ENCODE results near the gene LAMC1.
"Not testable (repeated sequence)": the region's sequence is repeated elsewhere in the genome, so short reads cannot be mapped to it uniquely, and the experiment has no call there.

LAMC1 gene

GRCh38 chr1:183070923-183071618 lies 47.9 kb downstream of the LAMC1 start:
- no peak for DNase-seq (ENCODE audit: low read depth)
- H3K4me3 ChIP-seq (ENCODE audit: low read length): no peak overlapping the region
- TF ChIP-seq, protein P1, sequence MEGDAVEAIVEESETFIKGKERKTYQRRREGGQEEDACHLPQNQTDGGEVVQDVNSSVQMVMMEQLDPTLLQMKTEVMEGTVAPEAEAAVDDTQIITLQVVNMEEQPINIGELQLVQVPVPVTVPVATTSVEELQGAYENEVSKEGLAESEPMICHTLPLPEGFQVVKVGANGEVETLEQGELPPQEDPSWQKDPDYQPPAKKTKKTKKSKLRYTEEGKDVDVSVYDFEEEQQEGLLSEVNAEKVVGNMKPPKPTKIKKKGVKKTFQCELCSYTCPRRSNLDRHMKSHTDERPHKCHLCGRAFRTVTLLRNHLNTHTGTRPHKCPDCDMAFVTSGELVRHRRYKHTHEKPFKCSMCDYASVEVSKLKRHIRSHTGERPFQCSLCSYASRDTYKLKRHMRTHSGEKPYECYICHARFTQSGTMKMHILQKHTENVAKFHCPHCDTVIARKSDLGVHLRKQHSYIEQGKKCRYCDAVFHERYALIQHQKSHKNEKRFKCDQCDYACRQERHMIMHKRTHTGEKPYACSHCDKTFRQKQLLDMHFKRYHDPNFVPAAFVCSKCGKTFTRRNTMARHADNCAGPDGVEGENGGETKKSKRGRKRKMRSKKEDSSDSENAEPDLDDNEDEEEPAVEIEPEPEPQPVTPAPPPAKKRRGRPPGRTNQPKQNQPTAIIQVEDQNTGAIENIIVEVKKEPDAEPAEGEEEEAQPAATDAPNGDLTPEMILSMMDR (conservative IDR thresholded peaks at IDR 0.05; ENCODE audit: low read depth, low read length): no peak

GRCh38 chr1:183072595-183072994 lies 49.4 kb downstream of the LAMC1 start:
- not testable (repeated sequence) for H3K4me3 ChIP-seq (ENCODE audit: low read length); DNase-seq (ENCODE audit: low read depth)

DNA sequence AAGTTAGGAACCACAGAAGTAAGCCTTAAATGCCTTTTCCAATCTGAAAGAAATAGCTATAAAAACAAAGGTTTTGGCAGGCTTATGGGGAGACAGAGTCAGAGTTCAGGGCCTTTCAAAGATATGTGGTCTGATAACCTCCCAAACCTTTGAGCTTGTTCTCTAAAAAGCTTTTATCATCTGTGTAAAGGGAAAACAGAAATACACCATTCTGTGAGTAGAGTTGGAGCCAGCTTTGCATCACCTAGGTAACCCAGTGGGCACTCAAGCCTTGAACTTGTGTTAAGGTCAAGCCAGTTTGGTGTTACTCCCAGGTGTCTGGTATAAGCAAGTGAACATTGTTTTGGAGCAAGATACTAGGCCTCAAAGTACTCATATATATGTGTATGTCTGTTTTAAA lies 50.1 kb downstream of the LAMC1 start:
- no peak for DNase-seq (ENCODE audit: low read depth)

GRCh38 chr1:183074215-183074614 lies 51.0 kb downstream of the LAMC1 start:
- H3K4me3 ChIP-seq (ENCODE audit: low read length): no peak overlapping the region
- TF ChIP-seq, protein P1 (conservative IDR thresholded peaks at IDR 0.05; ENCODE audit: low read depth, low read length): no peak
- no peak for DNase-seq (ENCODE audit: low read depth)

More for the DNA sequence above, 50.1 kb downstream of the LAMC1 start:
- TF ChIP-seq, protein P1 (conservative IDR thresholded peaks at IDR 0.05; ENCODE audit: low read depth, low read length): no peak
- H3K4me3 ChIP-seq (ENCODE audit: low read length): no peak overlapping the region

- no peak for DNase-seq (ENCODE audit: low read depth)
- TF ChIP-seq, protein P1 (conservative IDR thresholded peaks at IDR 0.05; ENCODE audit: low read depth, low read length): no peak
- no peak overlapping the region for H3K4me3 ChIP-seq (ENCODE audit: low read length)
Observed at GRCh38 chr1:183075861-183076260, 52.6 kb downstream of the LAMC1 start.

DNA sequence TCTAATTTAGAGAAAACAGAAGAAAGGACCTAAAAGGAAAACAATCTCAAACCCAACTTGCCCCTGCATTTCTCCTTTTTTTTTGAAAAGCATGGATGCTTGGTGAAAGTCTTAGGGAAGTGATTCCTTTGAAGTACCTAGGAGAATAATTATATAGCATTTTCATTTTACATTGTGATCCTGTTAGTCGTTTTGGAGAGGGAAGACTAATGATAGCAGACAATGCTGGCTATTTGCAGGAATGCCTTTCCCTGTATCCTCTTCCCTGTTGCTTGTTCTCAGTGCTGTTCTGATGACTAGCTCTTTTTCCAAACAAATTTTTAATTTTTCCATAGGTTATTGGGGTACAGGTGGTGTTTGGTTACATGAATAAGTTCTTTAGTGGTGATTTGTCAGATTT lies 53.9 kb downstream of the LAMC1 start:
- TF ChIP-seq, protein P1 (conservative IDR thresholded peaks at IDR 0.05; ENCODE audit: low read depth, low read length): no peak
- H3K4me3 ChIP-seq (ENCODE audit: low read length): no peak overlapping the region
- no peak for DNase-seq (ENCODE audit: low read depth)

GRCh38 chr1:183079712-183080388 lies 56.6 kb downstream of the LAMC1 start:
- no peak overlapping the region for H3K4me3 ChIP-seq (ENCODE audit: low read length)
- no peak for DNase-seq (ENCODE audit: low read depth)
- TF ChIP-seq, protein P1 (conservative IDR thresholded peaks at IDR 0.05; ENCODE audit: low read depth, low read length): no peak

Measured in retinal pigment epithelial cell (primary cell).